ENCODE results near the gene CYP46A1.

Gene CYP46A1

GRCh38 chr14:99670361-99671234, 13.5 kb upstream of the CYP46A1 start:
- no peak for TF ChIP-seq CTCF (IDR thresholded peaks at IDR 0.05; ENCODE audit: extremely low read depth, missing control alignments)
- DNase-seq (ENCODE audit: low spot score), result no peak

DNA sequence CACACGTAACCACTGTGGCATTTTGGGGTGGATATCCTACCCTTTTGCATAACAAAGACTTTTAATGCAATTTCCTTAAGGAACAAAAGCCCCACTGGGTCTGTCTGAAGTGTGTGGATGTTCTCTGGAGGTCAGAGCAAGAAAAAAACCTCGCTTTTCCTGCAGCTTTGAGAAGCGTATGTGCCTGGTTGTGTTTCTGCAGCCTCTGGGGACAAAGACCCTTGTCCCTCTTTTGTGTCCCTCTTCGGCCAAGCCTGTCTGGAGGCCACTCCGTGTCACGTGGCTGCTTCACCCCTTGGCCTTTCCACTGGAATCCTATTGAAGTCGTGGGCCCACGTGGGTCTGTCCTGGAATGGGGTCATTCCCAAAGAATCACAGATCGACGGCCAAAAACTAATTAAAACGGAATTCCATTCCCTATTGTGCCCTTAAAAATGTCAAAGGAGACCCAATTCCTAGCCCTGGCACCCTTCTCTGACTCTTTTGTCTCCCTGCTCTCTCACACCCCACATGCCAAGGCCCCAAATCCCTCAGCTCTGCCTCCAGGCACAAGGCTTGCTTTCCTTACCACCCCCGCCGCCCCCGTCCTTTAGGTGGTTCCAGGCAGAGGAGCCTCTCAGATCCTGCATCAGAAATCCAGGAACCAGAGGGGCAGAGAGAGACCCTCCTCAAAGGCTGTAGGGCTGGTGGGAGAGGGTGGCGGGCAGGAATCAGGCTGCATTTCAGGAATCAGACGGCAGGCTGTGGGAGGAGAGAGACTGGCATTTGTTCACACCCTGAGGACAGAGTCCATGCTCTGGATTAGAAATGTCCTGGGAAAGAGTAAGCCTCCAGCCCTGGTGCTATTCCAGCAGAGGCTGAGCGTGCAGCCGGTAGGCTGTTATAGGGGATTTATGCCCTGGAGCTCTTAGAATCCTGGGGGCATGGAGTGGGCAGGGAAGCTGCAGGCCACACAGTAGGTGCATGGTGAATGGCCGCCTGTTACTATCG, 12.6 kb upstream of the CYP46A1 start:
- TF ChIP-seq CTCF (IDR thresholded peaks at IDR 0.05; ENCODE audit: extremely low read depth, missing control alignments), result no peak
- DNase-seq (ENCODE audit: low spot score), result no peak

GRCh38 chr14:99672506-99673304, 11.4 kb upstream of the CYP46A1 start:
- no peak for TF ChIP-seq CTCF (IDR thresholded peaks at IDR 0.05; ENCODE audit: extremely low read depth, missing control alignments)

GRCh38 chr14:99673305-99674063, 10.6 kb upstream of the CYP46A1 start:
- no peak for TF ChIP-seq CTCF (IDR thresholded peaks at IDR 0.05; ENCODE audit: extremely low read depth, missing control alignments)

More at GRCh38 chr14:99672506-99673304, 11.4 kb upstream of the CYP46A1 start:
- DNase-seq (ENCODE audit: low spot score), result no peak

GRCh38 chr14:99674064-99674650, 9.9 kb upstream of the CYP46A1 start:
- DNase-seq (ENCODE audit: low spot score), result no peak
- TF ChIP-seq CTCF (IDR thresholded peaks at IDR 0.05; ENCODE audit: extremely low read depth, missing control alignments), result no peak

More at GRCh38 chr14:99673305-99674063, 10.6 kb upstream of the CYP46A1 start:
- DNase-seq (ENCODE audit: low spot score), result no peak

DNA sequence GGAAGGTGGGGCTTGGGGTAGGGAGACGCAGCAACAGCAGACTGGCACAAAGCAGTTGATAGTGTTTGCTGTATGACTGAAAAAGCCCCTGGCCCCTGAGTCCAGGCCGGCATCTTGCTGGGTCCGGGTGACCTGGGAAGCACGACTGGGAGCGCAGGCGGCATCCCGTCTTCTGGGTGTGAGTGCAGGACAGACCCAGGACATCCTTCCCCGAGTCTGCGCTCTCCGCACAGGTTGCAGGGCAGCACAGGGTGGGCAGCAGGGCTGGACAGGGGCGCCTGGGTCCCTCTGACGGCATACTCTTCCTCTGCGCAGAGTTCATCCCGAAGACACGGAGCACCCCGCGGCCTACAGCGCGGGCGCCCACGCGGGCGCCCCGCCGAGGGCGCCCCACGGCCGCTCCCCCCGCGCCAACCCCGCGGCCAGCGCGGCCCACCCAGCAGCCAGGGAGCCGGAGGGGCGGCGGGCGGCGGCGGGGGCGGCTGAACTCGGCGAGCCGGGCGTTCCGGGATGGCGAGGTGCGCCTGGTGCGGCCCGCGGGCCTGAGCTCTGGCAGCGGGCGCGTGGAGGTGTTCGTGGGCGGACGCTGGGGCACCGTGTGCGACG, 9.2 kb upstream of the CYP46A1 start:
- TF ChIP-seq CTCF (IDR thresholded peaks at IDR 0.05; ENCODE audit: extremely low read depth, missing control alignments), result no peak
- no peak for DNase-seq (ENCODE audit: low spot score)

Measured in GM20000 (cell line).